SIG-M5 (cell line): ENCODE data around the gene BACH1.

Experiments
- DNase-seq: peaks from one replicate; lab custom pipeline; 2025; lab: John Stamatoyannopoulos, UW

Gene BACH1

DNA sequence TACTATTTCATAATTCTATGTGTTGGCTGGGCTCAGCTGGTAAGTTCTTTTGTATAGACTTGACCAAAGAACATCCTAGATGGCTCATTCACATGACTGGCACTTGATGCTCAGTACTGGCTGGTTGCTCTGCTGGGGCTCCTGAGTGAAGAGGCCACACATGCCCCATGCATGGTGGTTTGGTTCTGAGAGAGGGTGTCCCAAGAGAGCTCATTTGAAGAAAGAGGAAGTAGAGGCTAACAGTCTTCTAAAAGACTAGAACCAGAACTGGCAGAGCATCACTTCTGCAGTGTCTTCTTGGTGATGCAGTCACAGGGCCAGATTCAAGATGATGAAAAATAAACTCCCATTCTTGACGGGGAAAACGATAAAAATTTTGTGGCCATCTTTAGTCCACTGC, 5.2 kb upstream of the BACH1 start:
- DNase-seq = peak; percentile 53

DNA sequence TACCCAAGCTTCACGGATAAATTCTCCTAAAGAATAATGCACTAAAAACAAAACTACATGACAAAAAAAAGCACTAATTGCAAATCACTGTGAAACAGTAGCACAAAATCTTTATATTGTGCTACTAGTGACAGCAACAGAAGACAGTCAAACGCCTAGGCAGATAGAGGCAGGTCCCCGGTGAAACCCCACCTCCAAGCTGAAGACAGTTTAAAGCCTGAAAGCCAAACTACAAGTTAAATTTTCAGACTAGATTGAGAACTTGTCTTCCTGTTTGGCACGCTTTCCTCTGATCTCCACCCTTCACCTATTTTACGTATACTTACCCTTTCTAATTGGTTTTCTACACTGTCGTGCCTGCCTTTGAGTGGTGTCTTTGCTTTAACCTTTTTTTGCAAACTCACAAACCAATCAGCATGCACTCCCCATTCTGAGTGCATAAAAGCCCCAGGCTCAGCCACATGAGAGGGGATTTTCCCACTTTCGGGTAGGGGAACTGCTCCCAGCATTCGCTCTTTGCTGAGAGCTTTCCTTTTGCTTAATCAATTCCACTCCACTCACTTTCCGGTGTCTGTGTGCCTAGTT, 3.6 kb upstream of the BACH1 start:
- no peak for DNase-seq

DNA sequence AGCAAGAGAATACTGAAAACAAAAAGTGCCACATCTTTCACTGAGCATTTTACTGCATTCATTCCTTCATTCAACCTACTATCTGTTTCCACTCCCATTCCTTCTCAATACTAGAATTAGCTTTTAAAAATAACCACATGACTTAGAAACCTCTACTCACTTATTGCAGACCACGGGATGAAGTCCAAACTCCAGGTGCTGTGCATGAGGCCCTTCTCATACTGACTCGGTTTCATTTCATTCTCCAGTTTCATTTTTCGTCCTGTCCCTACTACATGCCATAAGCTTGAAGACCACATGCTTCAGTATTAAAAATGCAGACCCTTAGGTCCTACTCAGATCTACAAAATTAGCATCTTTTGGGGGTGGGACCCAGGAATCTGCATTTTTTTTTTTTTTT, 2.3 kb upstream of the BACH1 start:
- DNase-seq = no peak

DNA sequence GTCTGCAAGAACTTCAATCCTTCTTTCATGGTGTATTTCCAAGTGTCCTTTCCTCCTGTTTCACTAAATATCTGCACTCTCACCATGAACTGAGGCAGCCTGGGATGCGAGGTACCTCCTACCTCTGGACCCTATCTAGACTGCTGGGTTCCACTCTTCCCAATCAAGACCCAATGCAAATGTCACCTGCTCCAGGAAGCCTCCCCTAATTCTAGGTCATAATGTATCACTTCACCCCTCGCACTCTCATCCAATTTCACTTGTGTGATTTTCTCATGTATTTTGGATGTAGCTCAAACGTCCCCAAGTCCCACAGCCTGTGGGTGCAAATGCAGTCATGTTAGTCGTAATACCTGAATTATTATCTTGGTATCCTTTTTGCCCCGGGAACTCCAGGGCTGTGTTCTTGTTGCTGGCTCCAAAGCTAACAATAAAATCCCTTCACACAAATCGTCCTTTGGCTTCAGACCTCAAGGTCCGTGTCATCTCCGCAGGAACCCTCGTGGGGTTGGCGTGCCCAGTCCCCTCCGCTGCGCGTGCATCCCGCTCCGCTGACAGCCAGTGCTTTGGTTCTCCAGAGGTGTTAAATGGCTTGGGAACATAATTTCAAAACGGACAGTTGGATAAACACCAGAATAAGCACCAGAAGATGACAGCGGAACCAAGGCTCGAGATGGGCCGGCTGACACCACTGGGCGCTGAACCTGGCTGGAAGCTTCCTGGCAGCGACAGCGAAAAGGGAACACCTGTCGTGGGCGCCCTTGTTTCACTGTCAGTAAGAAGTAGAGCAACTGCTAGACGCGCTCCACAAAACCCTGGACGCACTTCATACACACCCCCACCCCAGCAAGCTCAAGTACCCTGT, 1.0 kb upstream of the BACH1 start:
- DNase-seq = no peak

DNA sequence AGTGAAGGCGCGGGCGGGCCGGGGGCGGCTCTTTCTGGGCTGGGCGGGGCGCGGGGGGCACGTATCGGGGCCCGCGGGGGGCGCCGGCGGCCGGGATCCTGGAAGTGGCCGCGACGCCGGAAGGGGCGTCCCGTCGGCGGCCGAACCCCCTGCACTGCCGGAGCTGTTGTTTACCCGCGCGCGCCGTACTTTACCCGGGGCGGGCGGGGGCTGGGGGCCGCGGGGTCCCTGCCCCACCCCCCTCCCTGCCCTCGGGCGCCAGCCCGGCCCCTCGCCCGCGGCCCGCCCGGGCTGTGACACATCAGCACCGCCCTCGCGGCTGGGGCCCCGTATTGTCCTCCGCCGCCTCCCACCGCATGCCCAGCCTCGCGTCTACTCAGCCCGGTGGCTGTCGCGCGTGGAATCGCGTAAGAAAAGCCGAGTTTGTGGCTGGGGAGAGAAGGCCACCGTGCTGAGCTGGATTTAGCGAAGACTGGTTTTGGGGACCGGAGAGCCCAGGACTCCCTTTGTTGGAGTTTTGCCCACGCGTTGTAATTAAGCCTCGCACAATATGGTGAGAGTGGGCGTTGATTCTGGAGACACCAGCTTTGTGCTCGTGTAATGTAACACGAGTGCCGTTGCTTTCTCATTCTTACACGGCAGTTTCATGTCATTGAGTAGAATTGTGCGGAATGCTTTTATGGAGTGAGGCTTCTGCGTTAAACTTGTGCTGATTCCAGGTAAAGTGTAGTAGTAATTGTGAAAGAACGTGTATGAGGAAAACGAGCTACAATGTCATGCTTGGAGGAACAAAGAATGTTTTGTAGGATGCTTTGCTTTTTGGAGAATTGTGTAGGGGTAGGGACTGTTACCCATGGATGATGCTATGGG, 559 bp downstream of the BACH1 start:
- DNase-seq = no peak

DNA sequence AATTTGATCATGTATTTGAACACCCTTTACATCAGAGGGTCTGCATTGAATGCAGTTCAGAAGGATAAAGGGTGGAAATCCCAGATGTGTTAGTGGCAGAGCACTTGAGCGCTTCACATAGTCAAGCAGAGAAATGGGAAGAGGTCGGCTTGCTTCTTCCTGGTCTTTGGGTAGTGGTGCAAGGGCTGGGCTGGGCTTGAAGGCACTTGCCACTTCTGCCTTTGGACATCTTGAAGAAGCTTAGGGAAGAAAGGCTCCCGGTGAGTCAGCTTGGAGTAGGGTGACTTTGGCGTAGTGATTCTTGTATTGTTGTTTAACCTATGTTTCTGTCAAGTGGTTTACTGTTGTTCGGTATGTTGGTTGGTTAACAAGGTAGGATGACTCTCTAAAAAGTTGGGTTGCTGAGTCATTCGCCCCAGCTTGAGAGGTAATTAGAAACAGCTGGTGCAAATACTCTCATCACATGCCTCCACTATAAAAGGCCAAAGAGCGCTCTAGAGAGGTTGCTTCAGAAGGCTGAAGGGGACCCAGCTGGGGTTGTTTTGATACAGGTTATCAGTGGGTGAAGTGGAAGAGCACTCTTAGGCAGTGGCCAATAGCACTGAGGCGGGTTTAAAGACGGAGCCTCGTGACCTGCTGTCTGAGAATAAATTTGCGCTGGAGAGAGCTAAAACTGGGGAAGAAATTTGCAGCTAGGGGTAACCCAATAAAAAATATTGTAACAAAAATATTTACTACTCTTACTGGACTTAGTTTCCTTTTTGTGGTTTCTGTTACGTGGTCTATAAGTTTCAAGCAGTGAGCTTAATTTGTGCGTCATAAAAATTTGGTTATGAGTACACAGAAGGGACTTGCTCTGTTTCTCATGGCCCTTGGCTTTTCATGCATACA, 1.4 kb downstream of the BACH1 start:
- DNase-seq = peak; percentile 36

DNA sequence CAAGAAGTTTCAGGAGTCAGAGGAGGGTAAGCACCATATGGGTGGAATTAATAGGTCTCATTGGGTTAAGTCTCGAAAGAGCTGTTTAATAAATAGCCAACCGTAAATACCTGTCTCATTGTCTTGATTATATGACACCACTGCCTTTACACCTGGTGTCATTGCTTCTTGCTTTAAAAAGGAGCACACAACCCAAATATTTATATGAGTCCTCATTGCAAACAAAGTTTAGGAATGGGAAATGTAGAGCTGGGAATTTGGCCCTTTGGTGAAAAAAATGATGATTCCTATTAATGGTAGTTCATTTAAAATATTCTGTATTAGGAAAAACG, 2.1 kb downstream of the BACH1 start:
- no peak for DNase-seq

DNA sequence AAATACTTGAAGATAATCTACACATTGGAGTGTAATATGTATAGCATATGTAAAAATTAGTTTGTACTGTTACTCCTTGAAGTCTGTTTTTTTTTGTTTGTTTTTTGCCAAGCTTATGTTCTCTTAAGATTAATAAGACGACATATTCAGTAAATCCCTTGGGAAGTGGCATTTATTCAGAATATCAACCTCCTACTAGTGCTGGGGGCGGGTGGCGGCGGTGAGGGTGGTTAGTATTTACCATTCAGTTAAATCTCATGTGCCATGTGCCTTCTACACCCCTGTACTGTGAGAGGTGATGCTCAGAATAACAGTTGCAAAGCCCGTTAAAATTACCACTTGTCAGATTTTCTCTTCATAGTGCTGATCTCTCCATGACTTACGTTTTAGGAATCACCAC, 3.0 kb downstream of the BACH1 start:
- DNase-seq = no peak

DNA sequence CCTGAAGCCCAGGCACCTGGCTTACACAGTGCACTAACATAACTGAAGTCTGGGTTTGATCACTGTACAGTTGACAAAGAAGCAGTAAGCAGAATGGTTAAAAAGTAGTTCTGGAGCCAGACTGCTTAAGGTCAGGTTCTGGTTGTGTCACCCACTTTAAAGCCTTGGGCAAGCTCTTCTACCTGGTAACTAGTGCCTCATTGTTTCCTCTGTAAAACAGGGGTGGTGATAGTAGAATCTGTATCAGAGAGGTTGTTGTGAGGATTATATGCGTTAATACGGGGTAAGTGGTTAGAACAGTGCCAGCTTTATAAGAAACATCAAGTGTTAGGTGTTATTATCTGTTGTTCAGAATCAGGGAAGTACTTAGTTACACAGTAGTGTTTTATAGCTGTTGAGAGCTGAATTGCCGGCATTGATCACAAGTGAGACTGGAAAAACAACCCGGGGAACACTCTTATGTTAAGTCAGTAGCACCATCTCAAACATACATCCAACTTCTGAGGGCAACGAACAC, 3.7 kb downstream of the BACH1 start:
- DNase-seq = no peak

DNA sequence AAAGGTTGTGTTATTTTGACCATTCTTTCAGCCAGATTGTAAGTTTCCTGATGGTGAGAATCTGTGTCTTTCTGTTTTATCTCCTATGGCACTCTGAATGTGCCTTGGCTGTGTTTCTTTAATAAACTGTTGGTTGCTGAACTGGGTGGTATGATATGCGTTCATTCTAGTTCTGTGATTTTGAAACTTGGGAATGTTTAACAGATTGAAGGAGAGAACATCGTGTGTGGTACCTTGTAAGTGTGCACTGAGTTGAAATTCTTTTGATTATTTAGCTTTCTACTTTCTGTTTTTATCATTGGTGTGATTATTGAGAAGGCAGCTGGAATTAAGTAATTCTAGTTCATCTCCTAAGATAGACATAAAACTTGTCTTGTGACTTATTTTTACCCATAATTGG, 4.6 kb downstream of the BACH1 start:
- DNase-seq = no peak

DNA sequence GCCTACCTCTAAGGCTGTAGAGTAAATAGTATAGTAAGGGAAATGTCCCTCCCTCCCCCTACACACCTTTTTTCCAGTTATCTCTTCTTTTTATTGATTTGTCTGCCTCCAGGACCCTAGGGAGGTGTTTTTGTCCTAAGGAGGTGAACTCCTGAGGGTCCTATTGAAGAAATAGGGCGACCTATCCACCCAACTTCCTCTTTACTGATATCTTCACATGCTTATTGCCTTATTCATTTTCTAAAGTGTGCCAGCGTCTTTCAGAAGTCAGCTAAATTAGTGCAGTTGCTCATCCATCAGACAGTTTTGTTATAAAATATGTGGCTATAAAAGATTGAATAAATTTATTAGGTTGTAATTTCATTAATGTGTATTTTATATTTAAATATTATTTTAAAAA, 5.9 kb downstream of the BACH1 start:
- DNase-seq = no peak

DNA sequence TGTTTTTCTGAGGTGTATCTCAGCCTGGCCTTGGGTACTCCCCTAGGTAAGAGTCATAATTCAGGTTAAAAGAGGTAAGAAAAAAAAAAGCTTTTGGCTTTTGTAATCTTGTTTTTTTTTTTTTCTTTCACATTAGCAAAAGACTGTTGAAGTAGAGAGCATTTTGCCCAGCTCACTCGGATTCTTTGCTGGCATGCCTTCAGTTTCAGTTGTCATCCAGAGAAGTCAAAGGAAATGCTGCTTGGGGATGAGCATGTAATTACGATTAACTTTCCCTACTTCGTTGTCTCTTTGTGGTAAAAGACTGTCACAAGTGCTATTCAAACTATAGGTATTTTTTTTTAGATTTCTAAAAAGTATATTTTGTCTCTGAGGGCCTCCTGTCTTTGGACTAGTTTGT, 6.3 kb downstream of the BACH1 start:
- DNase-seq = no peak

DNA sequence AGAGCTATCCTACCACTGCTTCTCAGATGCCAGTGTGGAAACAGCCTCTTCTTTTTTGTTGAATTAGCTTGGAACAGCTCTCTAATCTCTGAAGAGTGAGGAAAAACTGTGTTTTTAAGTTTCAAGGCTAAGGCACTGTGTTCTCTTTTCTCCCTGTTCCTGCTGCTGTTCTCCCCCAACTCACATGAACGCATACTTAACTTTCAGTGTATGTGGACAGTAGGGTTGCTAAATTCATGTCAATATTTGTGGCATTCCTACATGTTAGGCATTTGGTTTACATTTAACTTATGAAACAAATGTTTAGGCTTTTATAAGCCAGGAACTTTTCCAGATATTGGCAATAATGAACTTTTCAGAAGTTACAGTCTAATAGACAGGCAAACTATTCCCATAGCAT, 6.8 kb downstream of the BACH1 start:
- no peak for DNase-seq

DNA sequence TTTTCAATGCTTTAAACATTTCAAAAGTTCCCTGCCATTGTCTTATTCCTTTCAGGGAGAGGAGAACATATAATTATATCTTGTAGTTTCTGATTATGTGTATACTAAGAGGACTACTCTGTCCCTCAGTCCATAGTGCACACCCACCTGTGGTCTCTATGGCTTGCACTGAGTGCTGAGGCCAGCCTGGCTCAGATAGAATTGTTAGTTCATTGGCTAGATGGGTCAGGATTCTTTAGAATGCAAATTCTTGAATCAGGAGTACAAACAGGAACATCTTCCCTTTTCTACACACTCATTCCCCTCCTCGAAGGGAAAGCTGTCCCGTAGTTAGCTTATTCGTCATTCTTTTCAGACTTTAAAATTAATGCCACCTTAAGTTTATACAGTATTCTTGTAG, 8.2 kb downstream of the BACH1 start:
- no peak for DNase-seq

DNA sequence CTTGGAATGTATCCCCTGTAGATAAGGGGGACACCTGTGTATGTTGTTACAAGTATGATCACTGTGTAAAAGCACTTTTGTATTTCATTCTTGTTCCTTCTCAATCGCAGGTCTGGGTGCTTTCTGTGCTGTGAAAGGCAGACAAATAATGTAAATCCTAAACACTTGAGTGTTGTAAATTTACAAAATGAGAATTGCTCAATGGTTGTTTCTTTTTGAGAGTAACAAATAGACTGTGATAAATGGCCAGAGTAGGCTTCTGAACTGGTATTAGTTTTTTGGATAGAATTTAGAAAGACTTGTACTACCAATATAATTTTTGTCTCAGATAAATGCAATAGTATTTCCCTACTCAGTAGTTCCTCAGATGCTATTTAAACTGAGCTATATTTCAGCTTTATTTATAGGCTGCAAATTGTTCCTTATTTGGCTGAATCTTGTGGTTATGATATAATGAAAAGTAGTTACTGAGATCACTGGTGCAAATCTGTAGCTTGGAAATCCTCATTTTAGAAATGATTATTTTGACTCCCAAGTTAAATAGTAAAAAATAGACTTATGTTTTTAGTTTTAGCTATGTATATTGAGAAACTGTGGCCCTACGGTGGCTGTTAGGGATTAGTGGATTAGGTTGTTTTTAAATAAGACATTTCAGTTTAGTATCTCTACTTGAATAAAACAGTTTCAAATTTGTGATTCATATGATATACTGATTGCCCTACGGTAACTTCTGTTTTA, 9.2 kb downstream of the BACH1 start:
- no peak for DNase-seq

DNA sequence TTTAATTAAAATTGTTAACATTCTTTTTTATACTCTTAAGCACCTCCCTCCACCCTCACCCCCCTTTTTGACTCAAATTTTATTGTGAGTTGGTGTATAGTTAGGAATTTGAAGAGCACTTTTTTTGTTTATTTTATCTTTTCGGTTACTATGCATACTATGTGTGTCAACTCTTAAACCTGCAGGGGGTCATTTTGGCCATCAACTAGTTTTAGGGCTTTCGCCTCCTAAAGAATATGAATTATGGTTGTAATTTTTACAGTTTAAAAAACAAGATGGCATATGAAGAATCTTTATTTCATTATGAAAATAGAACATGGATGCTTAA, 9.7 kb downstream of the BACH1 start:
- no peak for DNase-seq

DNA sequence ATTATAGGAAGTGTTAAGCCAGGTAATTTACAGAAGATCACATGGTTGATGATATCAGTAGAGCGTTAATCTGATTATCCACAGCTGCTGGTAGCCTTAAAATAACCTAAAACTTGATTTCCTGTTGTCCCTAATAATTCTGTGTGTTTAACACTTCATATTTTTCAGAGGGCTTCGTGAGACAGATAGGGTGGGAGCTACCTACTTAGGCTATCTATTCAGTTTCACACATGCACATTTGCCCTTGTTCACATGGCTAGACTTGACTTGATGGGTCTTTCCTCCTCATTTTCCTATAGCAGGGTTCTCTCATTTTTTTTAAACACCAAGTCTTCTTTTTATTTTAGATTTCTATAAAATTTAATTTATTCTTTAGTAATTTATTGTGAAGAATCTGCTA, 11.0 kb downstream of the BACH1 start:
- DNase-seq = no peak

DNA sequence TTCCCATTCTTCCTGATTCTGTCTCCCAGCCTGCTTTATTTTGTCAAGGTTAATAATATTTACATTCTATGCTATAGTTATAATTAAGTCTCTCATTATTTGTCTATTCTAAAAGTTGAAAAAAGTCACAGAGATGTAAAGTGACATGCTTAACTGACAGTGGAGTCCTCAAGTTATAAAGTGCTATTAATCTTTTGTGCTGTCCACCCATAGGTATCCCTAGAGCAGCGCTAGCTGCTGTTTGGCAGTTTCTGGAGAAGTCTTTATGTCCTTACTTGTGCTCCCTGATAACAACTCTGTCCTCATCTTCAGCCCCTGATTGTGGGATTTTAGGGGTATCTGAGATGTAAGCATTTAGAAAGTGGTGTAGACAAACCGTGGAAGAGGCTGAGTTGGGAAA, 13.1 kb downstream of the BACH1 start:
- no peak for DNase-seq

DNA sequence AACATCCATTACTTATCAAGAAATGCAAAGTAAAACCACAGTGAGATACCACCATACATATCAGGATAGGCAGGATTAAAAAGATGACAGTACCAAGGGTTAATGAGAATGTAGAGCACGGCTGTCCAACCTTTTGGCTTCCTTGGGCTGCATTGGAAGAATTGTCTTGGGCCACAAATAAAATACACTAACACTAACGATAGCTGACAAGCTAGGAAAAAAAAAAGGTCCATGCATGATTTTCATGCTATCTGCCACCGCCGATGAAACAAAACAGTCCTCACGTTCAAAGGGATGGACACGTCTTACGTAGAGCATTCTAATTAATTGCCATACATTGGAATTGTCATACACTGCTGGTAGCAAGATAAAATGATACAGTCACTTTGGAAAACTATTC, 14.3 kb downstream of the BACH1 start:
- DNase-seq = no peak

DNA sequence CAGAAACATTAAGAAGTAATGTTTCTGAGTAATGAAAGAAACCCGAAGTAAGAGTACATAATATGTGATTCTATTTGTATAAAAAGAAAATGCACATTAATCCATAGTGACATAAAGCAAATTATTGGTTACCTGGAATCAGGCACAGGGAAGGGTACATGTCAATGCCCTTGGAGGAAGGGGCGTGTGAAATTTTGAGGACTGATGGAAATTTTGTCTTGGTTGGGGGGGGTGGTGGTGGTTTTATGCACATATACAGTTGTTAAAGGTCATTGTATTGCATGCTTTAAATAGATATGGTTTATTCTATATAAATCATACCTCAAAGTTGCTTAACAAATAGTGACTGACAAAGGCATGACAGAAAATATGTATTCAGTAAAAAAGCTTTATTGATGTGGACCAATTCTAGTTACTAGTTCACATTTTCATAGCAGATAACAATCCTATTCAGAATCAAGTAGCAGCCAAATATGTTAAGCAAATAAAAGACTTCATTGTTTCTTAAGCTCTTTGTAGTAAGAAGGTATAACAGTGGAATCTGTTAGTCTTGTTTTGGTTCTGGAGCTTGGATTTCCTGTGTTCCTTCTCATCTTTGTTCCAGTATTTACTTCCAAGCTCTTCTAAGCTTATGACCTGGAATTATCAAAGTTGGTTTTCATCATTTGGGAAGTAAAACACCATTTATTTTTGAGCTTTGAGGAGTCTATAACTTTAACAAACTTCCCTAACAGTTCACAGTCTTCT, 15.1 kb downstream of the BACH1 start:
- DNase-seq = no peak
